Endothelial cell of umbilical vein (primary cell): ENCODE measurements around the gene ENPEP. TPM values are rescaled to one million over a fixed set of nuclear protein-coding genes. Genes with fewer than 3 reads are reported as not detected.

Experiments
- BruUV-seq: library from RNA; stranded (reverse); fragments of 400-500 nt; replicated peaks from 2 replicates; lab custom pipeline; 2021; lab: Mats Ljungman, UMichigan
- CTCF ChIA-PET: fragments of 300-600, 350-600 bp; sonication (Branson Sonifier 250); formaldehyde crosslinking; loops from one replicate; lab custom pipeline; 2021; ENCODE audit warnings: antibody characterized with exemption, inconsistent platforms; lab: Charles Lee
- POLR2A ChIA-PET: fragments of 300-600, 350-600 bp; sonication (Branson Sonifier 250); formaldehyde crosslinking; loops from one replicate; lab custom pipeline; 2021; ENCODE audit warnings: antibody characterized with exemption, inconsistent platforms; lab: Charles Lee
- DNase-seq: peaks from one replicate; pipeline ENCODE4 v3.0.0-alpha.2; 2011; ENCODE audit warnings: low read depth, low spot score
- FAIRE-seq: peaks from 2 replicates; lab custom pipeline; 2011; peaks lifted over from hg19 to GRCh38; lab: Jason Lieb, UNC
- H2AFZ ChIP-seq: 2 replicates; pipeline ENCODE4 v1.6.0; 2012; ENCODE audit warnings: low read depth, low read length, control low read depth, inconsistent platforms
- H3K27ac ChIP-seq: 2 replicates; pipeline ENCODE4 v1.5.1; 2011; ENCODE audit warnings: low read depth, mild to moderate bottlenecking, control low read depth, low read length, moderate library complexity; ENCODE audit not compliant: insufficient read depth
- H3K27me3 ChIP-seq, 2 experiments: 2 replicates each; pipeline versions ENCODE4 v1.6.0 to v1.6.1; 2011; ENCODE audit warnings: low read length in 2 of 2, mixed read lengths in 1 of 2; ENCODE audit not compliant: control insufficient read depth in 2 of 2, insufficient read depth in 2 of 2
- H3K36me3 ChIP-seq, 2 experiments: 2 replicates in 1 of 2; 3 replicates in 1 of 2; pipeline ENCODE4 v1.5.1; 2011; ENCODE audit warnings: low read length in 2 of 2, mild to moderate bottlenecking in 1 of 2, moderate library complexity in 1 of 2; ENCODE audit not compliant: control insufficient read depth in 2 of 2, insufficient read depth in 2 of 2; ENCODE audit errors: extremely low read depth in 1 of 2
- H3K4me1 ChIP-seq: 3 replicates; pipeline ENCODE4 v1.5.1; 2011; ENCODE audit warnings: mild to moderate bottlenecking, low read length; ENCODE audit not compliant: control insufficient read depth, insufficient read depth; ENCODE audit errors: extremely low read depth
- H3K4me2 ChIP-seq: 2 replicates; pipeline ENCODE4 v1.6.1; 2011; ENCODE audit warnings: low read length, control low read depth, mixed read lengths; ENCODE audit not compliant: insufficient read depth
- H3K4me3 ChIP-seq, 3 experiments: fragments of 200-600 bp in 1 of 3; sonication (generic), shearing (Covaris generic) in 1 of 3; replicated peaks in 1 of 3; 2 replicates each; pipeline ENCODE4 v1.5.1; 2011 to 2016; ENCODE audit warnings: control low read depth in 3 of 3, low read length in 3 of 3, mild to moderate bottlenecking in 2 of 3, inconsistent platforms in 1 of 3, low read depth in 1 of 3, moderate library complexity in 1 of 3; ENCODE audit not compliant: insufficient read depth in 1 of 3
- H3K79me2 ChIP-seq: 2 replicates; pipeline ENCODE4 v1.6.0; 2012; ENCODE audit warnings: low read length, inconsistent platforms; ENCODE audit not compliant: control insufficient read depth, insufficient read depth
- H3K9ac ChIP-seq: replicated peaks from 2 replicates; pipeline ENCODE3; 2011; ENCODE audit warnings: low read length, control low read depth; ENCODE audit not compliant: insufficient read depth; ENCODE audit errors: extremely low read depth
- H3K9me1 ChIP-seq: replicated peaks from 3 replicates; pipeline ENCODE4 v1.6.0; 2011; ENCODE audit warnings: mild to moderate bottlenecking, low read length; ENCODE audit not compliant: control insufficient read depth, insufficient read depth; ENCODE audit errors: extremely low read depth
- H3K9me3 ChIP-seq: replicated peaks from 2 replicates; pipeline ENCODE4 v1.5.1; 2012; ENCODE audit warnings: low read length, inconsistent platforms; ENCODE audit not compliant: control insufficient read depth, insufficient read depth
- H4K20me1 ChIP-seq: replicated peaks from 2 replicates; pipeline ENCODE3; 2011; ENCODE audit warnings: mild to moderate bottlenecking, low read length; ENCODE audit not compliant: control insufficient read depth, insufficient read depth; ENCODE audit errors: extremely low read depth
- EZH2 ChIP-seq: IDR thresholded peaks from 2 replicates; pipeline ENCODE4 v1.6.1; 2012; ENCODE audit warnings: borderline replicate concordance, low read depth, mild to moderate bottlenecking, moderate library complexity, low read length, inconsistent platforms; ENCODE audit not compliant: severe bottlenecking
- FOS ChIP-seq: IDR thresholded peaks from 2 replicates; pipeline ENCODE4 v1.6.1; 2011; ENCODE audit warnings: mild to moderate bottlenecking, low read length, moderate library complexity, borderline replicate concordance; ENCODE audit not compliant: insufficient read depth
- GATA2 ChIP-seq: IDR thresholded peaks from 2 replicates; pipeline ENCODE4 v1.7.0; 2011; ENCODE audit warnings: low read depth, mild to moderate bottlenecking, moderate library complexity, mixed read lengths, low read length; ENCODE audit not compliant: insufficient read length, insufficient read depth
- JUN ChIP-seq: IDR thresholded peaks from 2 replicates; pipeline ENCODE4 v1.6.1; 2011; ENCODE audit warnings: borderline replicate concordance, low read depth; ENCODE audit not compliant: insufficient read length, insufficient read depth
- MYC ChIP-seq: IDR thresholded peaks from one replicate; pipeline ENCODE4 v1.6.1; 2011; ENCODE audit warnings: mild to moderate bottlenecking, low read depth, low read length
- POLR2A ChIP-seq: IDR thresholded peaks from 2 replicates; pipeline ENCODE4 v1.6.1; 2012; ENCODE audit warnings: low read depth, mild to moderate bottlenecking, control low read depth, low read length
- dilution Hi-C: fragments of 300-500 bp; cut with MboI; formaldehyde crosslinking; loops from one replicate; pipeline ENCODE4 v1.15.0; 2019; ENCODE audit warnings: low sequenced_read_pairs; ENCODE audit not compliant: extremely low pct_ligation_motif_present
- intact Hi-C: fragments of 100-400 bp; cut with micrococcal nuclease; formaldehyde crosslinking; loops from one replicate; pipeline ENCODE4 v1.10.0; 2022
- polyA plus RNA-seq, 4 experiments: library from polyadenylated mRNA; depleted of rRNA in 3 of 4; stranded (reverse) in 3 of 4; unstranded in 1 of 4; fragments of >200 nt; gene quantifications; 2 replicates each; pipeline versions ENCODE4 v1.2.1 to v1.2.3, GENCODE V29; 2011 to 2012; ENCODE audit warnings: missing spikeins in 1 of 4
- total RNA-seq: library from RNA; stranded (reverse); gene quantifications from 2 replicates; pipeline ENCODE4 v1.2.3, GENCODE V29; 2021
- TF ChIP-seq, protein P1 (sequence below): IDR thresholded peaks from 2 replicates; pipeline ENCODE4 v1.6.1; 2011; ENCODE audit not compliant: insufficient read depth, insufficient read length
- TF ChIP-seq, protein P2 (sequence below), 2 donors: IDR thresholded peaks; 1 replicate in 1 of 2; 2 replicates in 1 of 2; pipeline ENCODE4 v1.5.1; 2011; ENCODE audit warnings: low read length in 2 of 2, mild to moderate bottlenecking in 2 of 2, moderate library complexity in 2 of 2, control low read depth in 1 of 2, inconsistent platforms in 1 of 2, low read depth in 1 of 2; ENCODE audit not compliant: insufficient read depth in 1 of 2; ENCODE audit errors: extremely low read depth in 1 of 2

Gene ENPEP
- total and polyA plus RNA-seq, 2 donors (not counting 3 experiments of a cell fraction or from before 2014, with no cell fraction given) = not detected

DNA sequence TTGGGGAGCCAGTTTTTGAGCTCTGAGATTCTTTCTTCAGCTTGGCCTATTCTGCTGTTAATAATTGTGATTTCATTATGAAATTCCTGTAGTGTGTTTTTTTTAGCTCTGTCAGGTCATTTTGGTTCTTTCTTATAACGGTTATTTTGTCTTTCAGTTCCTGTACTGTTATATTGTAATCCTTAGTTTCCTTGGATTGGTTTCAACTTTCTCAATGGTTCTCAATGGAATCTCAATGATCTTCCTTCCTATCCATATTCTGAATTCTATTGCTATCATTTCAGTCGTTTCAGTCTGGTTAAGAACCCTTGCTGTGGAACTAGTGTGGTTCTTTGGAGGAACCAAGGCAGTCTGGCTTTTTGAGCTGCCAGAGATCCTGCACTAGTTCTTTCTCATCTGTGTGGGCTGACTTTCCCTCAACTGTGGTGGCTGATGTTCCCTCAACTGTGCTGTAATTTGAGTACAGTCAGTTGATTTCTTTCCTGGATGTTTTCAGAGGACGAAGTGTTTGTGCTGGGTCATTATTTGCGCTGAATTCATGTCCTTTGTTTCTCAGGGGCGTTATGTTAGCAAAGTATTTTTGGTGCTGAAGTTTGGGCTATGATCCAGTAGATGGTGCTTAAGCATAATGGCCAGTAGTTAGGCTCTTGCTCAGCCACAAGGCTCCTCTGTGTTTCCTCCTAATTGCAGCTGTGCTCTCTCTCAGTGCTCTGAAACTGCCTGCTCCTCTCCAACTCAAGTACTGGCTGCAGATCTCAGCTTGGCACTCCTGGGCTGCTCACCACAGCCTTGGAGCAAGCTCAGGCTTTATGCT lies 27.5 kb downstream of the ENPEP start:
- POLR2A ChIA-PET = no interaction called here
- Histone ChIP-seq H3K27ac (no peak overlapping the region), H4K20me1 (no peaks in the 10 kb centered on the region), H3K79me2 (no peaks in the 10 kb centered on the region), H3K4me3 (no peak overlapping the region), H3K9ac (no peak overlapping the region), H3K9me1 (no peaks in the 10 kb centered on the region), H3K36me3 (no peaks in the 10 kb centered on the region), H2AFZ (no peak overlapping the region), H3K27me3 (peaks cover under 1 to 21% of the 10 kb centered on the region in 2 experiments), H3K4me2 (no peak overlapping the region), H3K4me1 (no peaks in the 10 kb centered on the region), H3K9me3 (no peaks in the 10 kb centered on the region)
- intact Hi-C loops = no loop called here
- FAIRE-seq (no peak), DNase-seq (no peak)
- BruUV-seq = no TSS peak
- dilution Hi-C loops = no loop called here
- TF ChIP-seq GATA2 = no peak
- TF ChIP-seq, protein P1, sequence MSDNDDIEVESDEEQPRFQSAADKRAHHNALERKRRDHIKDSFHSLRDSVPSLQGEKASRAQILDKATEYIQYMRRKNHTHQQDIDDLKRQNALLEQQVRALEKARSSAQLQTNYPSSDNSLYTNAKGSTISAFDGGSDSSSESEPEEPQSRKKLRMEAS = no peak
- no peak for TF ChIP-seq MYC
- TF ChIP-seq FOS = no peak
- TF ChIP-seq, protein P2, sequence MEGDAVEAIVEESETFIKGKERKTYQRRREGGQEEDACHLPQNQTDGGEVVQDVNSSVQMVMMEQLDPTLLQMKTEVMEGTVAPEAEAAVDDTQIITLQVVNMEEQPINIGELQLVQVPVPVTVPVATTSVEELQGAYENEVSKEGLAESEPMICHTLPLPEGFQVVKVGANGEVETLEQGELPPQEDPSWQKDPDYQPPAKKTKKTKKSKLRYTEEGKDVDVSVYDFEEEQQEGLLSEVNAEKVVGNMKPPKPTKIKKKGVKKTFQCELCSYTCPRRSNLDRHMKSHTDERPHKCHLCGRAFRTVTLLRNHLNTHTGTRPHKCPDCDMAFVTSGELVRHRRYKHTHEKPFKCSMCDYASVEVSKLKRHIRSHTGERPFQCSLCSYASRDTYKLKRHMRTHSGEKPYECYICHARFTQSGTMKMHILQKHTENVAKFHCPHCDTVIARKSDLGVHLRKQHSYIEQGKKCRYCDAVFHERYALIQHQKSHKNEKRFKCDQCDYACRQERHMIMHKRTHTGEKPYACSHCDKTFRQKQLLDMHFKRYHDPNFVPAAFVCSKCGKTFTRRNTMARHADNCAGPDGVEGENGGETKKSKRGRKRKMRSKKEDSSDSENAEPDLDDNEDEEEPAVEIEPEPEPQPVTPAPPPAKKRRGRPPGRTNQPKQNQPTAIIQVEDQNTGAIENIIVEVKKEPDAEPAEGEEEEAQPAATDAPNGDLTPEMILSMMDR (IDR thresholded peaks at IDR 0.05; ENCODE audit: extremely low read depth in 1 of 2, insufficient read depth in 1 of 2, low read depth in 1 of 2, low read length in 2 of 2) = no peak
- TF ChIP-seq EZH2 = no peak
- TF ChIP-seq JUN = no peak
- TF ChIP-seq POLR2A = no peak
- CTCF ChIA-PET = interaction anchor here (0.8 to 1.3 kb wide), 2 partner anchors 9 to 13 kb away, joined by 3 read pairs; no protein-coding TSS in a partner anchor
